Hematopoietic multipotent progenitor cell (in vitro differentiated cells): ENCODE measurements around the gene STAT2. TPM values are rescaled to one million over a fixed set of nuclear protein-coding genes. Genes with fewer than 3 reads are reported as not detected.
"Not testable (repeated sequence)": the region's sequence is repeated elsewhere in the genome, so short reads cannot be mapped to it uniquely, and the experiment has no call there.

ENCODE experiments used
- DNase-seq, 3 donors: peaks; one replicate each; pipeline ENCODE4 v3.0.0-alpha.2; 2011 to 2015; ENCODE audit warnings: low read depth in 2 of 3, low spot score in 2 of 3
- total RNA-seq: library from RNA; depleted of rRNA; stranded (reverse); fragments of >200 nt; gene quantifications from one replicate; pipeline ENCODE4 v1.2.3, GENCODE V29; 2012

Gene STAT2
- 146 TPM for total RNA-seq

DNA sequence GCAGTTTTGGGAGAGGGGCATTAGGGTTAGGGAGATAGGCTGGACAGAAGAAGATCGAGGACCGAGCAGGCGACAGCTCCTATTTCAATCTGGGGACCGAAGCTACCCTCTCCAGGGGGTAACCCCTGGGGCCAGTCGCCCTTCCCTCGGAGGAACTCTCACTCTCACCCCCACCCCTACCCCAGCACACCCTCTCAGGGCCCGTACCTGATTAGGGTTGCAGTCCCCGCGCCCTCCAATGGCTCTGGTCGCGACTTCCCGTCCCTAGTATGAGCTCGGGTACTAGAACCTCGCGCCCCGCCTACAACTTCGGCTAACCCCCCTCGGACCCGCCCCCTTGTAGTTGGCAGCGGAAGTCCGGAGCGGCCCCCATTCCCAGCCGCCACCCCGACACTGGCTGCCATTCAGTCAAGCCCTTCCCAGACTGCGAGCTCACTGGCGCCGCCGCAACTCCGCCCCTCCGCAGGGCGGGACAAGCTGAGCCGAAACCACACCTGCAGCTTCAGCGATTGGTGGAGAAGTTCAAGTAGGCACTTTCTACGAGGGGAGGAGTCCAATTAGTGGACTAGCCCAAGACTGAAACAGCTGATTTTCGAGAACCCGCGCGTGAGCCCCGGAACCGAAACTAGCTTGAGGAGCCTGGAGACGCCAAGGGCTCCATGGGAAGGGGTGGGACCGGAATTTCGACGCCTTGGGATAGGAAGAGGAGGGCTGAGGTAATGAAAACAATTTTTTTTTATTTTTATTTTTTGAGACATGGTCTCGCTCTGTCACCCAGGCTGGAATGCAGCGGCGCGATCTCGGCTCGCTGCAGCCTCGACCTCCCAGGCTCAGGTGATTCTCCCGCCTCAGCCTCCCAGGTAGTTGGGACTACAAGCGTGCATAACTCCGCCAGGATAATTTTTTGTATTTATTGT is at the start of gene STAT2:
Gene STAT2 (minus strand): TSS at position 257 of the 917 bp plus-strand sequence. CDS start 3,536 bp downstream, outside the sequence.
- DNase-seq, result peak; percentile 88 to 100 (median 99)

DNA sequence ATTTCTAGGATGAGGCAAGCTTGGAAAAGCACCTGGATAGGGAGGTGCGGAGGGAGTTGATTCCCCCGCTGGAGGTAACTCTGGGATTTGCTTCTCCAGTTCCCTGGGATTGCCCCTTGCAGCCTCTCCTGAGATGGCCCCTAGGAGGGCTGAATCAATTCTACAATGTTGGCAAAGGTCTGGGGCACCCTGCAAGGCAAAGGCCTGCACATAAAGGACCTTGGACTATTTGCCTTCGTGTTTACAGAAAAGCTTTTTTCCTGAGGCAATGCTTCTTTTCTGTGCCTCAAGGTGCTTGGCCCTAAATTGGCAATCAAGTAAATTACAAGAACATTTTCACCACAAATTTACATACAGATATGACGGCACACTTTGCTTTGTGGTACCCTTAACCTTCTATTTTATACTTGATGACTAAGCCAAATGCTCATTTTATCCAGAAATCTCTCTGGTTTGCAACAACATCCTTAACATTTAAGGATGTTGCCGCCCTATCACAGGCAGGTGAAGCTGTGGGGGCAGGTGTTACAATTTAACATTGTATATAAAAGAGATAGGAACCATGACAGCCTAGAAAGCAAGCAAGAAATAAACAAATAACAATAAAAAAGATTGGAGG is 49.0 kb upstream of the STAT2 start:
- no peak for DNase-seq

DNA sequence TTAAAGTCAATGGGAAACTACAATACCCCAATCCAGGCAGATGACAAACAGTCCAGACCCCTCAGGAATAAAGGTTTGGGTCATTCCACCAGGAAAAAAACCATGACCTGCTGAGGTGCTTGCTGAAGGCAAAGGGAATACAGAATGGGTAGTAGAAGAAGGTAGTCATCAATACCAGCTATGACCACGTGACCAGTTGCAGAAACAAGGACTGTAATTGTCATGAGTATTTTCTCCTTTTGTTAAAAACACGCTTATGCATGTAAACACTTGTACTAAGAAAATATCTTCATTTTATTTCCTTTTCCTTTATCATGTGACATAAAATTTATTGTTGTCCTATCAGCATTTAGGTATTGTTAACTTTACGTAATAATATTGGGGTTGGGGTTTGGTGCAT is 44.3 kb upstream of the STAT2 start:
- not testable (repeated sequence) for DNase-seq

DNA sequence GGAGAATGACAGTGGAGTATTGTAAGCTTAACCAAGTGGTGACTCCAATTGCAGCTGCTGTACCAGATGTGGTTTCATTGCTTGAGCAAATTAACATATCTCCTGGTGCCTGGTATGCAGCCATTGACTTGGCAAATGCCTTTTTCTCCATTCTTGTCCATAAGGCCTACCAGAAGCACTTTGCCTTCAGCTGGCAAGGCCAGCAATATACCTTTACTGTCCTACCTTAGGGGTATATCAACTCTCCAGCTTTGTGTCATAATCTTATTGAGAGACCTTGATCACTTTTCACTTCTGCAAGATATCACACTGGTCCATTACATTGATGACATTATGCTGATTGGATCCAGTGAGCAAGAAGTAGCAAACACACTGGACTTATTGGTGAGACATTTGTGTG is 41.7 kb upstream of the STAT2 start:
- not testable (repeated sequence) for DNase-seq

DNA sequence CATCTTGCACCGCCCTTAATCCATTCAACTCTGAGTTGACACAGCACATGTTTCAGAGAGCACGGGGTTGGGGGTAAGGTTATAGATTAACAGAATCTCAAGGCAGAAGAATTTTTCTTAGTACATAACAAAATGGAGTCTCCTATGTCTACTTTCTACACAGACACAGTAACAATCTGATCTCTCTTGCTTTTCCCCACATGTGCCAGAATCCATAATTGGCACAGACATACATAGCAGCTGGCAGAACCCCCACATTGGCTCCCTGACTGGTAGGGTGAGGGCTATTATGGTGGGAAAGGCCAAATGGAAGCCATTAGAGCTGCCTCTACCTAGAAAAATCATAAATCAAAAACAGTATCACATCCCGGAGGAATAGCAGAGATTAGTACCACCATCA is 41.2 kb upstream of the STAT2 start:
- DNase-seq, result not testable (repeated sequence)

DNA sequence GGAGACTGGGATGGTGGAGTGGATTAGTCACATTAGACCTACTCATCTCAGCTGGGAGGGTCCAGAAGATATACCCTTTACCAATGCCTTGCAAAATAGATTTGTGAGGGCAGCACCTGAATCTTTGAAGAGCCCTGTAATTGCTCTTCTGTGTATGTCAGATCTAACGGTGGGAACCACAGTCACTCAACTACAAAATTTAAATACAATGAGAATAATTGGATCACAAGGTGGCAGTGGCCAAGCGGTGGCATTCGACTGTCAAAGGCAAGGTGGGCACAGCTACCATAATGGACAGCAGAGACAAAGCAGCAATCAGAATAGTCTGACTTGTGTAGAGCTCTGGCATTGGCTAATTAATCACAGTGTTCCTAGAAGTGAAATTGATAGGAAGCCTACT is 39.6 kb upstream of the STAT2 start:
- DNase-seq, result not testable (repeated sequence)

DNA sequence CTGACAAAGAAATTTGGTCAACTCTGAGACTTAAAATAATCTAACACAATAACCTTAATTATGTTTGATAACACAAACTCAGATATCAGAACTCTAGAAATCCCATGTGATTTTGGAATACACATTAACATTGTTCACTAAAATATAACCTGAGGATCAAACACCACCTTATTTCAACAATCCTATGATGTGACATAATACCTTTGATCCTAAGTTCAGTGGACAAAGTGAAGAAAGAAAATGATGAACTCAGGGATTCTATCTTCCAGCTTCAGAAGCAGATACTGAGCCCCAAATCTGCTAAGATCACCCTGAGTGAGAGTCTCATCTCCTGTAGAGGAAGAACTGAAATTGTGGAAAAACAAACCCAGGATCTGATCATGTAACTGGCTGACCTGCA is 38.4 kb upstream of the STAT2 start:
- no peak for DNase-seq

DNA sequence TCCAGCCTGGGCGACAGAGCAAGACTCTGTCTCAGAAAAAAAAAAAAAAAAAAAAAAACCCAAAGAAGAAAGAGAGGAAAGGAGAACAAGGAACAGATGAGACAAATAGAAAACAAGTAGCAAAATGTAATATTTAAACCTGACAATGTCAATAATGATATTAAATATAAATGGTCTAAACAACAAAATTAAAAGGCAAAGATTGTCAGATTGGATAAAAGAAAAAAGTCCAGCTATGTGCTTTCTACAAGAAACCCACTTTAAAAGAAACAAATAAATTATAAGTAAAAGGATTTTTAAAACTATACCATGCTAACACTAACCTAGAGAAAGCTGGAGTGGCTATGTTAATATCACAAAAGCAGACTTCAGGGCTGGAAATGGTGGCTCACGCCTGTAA is 32.4 kb upstream of the STAT2 start:
- DNase-seq, result no peak

DNA sequence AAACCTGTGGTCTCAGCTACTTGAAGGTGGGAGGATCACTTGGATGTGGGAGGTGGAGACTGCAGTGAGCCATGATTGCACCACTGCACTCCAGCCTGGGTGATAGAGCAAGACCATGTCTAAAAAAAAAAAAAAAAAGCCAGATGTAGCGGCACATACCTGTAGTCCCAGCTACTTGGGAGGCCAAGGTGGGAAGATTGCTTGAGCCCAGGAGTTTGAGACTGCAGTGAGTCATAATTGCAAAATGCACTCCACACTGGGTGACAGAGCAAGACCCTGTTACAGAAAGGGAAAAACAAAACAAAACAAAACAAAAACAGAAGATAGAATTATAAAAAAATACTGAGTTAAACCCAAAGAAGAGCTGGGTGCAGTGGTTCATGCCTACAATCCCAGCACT is 31.8 kb upstream of the STAT2 start:
- DNase-seq, result no peak

DNA sequence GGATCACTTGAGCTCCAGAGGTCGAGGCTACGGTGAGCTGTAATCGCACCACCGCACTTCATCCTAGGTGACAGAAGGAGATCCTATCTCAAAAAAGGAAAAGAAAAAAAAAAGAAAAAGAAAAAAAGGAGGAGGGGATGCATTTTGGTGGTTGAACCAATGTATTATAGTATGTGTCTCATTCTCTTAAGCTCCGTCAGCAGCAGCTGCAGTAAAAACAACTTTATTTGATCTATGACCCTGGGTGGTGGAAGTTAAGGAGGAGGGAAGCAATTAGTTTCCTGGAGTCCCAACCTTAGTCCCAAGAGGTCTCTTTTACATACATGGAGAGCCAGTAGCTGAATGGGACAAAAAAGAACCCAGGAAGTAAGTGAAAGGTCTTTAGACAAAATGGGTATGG is 29.5 kb upstream of the STAT2 start:
- DNase-seq, result no peak

DNA sequence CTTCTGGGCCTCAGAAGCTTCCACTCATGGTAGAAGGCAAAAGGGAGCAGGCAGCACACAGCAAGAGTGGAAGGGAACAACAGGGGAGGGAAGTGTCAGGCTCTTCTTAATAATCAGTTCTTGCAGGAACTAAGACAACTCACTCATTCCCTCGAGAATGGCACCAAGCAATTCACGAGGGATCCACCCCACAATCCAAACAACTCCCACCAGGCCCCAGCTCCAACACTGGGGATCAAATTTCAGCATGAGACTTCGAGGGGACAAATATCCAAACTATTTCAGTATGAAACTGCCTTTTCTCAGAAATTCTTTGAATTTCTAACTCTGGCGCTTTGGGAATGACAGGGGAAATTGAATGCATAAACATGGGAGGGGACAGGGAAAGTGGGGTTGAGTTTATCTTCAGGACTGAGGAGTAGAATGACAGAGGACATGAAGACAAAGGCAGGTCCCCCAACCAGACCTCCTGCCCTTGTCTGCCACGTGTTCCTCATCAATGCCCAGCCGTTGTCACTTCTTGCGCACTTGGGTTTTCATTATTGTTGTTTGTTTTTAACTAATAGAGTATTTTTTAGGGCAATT is 27.3 kb upstream of the STAT2 start:
- no peak for DNase-seq

DNA sequence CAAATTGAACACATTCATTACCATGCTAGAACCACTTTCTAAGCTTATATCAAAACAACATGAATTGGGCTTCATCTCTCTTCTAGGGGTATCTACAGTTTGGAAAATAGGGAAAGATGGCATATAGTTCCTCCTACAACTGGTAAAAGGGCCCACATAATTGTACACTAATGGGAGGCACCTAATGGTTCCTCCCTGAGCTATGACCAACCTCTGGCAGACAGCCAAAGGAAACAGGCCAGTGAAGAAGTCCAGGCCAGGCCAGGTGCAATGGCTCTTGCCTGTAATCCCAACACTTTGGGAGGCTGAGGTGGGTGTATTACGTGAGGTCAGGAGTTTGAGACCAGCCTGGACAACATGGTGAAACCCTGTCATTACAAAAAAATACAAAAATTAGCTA is 26.0 kb upstream of the STAT2 start:
- DNase-seq, result no peak

DNA sequence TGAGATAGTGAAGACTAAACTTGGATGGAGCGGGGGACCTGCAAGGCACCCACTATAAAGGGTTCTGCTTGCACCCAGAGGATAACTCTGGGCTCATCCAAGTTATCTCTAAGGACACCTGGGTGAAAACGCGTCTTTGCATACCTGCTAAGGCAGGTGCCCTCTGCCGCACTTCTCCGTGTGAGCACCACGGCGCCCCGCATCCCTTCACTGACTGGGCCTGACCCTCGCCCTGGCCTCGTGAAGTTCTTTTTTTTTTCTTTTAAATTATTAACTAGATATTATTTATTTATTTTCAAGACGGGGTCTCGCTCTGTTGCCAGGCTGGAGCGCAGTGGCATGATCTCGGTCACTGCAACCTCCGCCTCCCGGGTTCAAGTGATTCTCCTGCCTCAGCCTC is 22.7 kb upstream of the STAT2 start:
- DNase-seq, result no peak

DNA sequence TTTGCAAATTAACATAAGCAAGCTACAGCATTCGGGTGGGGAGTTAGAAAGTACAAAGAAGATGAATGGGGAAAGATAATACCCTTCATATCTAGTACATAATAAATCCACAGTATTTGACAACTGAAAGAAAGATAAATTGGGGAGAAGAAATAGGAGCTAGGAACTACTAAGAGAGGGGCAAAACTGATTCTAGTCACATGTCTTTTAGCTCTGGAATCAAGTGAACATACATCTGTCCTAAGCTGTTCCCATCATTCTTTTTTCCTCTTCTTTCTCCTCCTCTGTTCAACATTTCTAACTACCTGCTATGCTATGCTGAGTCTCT is 18.0 kb upstream of the STAT2 start:
- no peak for DNase-seq

DNA sequence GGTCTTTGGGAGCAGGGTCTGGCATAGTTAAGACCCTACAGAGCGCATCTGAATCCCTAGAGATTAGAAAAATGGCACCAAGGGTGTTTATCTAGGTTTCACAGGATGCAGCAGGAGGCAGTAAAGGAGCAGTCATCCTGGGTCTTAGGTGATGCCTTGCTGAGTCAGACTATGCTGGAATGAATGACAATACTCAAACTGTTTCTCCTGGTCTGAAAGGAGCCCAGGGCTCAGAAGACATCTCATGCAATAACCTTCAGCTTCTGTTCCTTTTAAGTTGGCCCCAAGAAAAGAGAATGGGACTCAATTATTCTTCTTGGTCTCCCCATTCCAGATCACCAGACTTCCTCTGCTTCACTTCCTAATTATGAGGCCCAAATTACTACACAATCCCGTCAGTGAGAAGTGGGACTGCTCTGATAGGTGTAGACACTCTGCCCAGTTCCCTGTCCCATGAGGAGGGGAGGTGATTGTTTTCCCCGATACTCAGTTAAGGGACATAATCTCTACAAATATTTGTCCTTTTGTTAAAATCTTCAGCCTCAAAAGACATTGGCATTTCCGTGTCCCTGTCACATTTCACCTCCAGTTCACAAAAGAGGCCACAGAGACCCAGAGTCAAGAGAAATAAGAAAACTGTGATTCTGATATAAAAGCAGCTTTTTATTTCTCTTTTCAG is 17.5 kb upstream of the STAT2 start:
- DNase-seq, result no peak

DNA sequence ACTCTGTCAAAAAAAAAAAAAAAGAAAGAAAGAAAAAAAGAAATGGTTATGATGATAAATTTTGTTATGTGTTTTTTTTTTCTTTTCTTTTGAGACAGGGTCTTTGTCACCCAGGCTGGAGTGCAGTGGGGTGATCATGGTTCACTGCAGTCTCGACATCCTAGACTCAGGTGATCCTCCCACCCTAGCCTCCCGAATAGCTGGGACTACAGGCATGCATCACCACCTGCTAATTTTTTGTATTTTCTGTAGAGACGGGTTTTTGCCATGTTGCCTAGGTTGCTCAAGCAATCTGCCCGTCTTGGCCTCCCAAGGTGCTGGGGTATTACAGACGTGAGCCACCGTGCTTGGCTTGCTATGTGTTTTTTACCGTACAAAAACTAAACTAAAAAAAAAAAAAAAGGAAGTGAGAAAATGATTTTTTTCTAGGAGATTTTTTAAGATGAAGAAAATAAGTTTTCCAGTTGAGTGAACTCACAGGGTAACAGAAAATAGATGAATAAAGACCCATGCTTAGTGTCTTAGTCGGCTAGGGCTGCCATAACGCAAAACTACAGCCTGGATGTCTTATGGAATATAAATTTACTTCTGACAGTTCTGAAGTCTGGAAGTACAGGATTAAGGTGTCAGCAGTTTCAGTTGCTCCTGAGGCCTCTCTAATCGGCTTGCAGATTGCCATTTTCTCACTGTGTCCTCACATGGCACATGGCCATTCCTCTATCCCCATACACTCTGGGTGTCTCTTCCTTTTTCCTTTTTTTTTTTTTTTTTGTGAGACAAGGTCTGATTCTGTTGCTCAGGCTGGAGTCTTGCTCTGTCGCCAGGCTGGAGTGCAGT is 15.9 kb upstream of the STAT2 start:
- DNase-seq, result no peak

DNA sequence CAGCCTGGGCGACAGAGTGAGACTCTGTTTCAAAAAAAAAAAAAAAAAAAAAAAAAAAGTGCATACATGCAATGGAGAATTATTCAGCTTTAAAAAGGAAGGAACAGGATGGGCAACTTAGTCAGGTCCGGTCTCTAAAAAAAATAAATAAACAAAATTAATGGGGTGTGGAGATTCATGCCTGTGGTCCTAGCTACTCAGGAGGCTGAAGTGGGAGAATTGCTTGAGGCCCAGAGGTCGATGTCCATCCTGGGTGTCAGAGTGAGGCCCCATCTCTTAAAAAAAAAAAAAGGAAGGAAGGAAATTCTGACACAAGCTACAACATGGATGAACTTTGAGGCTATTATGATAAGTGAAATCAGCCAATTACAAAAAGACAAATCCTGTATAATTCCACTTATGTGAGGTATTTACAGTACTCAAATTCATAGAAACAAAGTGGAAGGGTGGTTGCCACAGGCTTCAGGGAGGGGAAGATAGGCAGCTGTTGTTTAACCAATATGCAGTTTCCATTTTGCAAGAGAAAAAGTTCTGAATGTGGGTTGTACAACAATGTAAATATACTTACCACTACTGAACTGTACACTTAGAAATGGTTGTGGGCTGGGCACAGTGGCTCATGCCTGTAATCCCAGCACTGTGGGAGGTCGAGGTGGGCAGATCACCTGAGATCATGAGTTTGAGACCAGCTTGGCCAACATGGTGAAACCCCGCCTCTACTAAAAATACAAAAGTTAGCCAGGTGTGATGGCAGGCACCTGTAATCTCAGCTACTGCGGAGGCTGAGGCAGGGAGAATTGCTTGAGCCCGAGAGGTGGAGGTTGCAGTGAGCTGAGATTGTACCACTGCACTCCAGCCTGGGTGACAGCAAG is 15.1 kb upstream of the STAT2 start:
- no peak for DNase-seq

DNA sequence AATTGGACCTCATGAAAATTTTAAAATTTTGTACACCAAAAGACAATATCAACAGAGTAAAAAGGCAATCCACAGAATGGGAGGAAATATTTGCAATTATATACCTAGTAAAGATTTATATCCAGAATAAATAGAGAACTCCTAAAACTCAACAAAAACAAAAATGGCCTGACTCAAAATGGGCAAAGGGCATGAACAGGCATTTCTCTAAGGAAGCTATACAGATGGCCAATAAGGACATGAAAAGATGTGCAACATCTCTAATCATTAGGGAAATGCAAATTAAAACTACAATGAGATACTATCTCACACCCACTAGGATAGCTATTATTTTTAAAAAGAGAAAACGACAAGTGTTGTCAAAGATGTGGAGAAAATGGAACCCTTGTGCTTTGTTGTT is 13.6 kb upstream of the STAT2 start:
- DNase-seq, result no peak

DNA sequence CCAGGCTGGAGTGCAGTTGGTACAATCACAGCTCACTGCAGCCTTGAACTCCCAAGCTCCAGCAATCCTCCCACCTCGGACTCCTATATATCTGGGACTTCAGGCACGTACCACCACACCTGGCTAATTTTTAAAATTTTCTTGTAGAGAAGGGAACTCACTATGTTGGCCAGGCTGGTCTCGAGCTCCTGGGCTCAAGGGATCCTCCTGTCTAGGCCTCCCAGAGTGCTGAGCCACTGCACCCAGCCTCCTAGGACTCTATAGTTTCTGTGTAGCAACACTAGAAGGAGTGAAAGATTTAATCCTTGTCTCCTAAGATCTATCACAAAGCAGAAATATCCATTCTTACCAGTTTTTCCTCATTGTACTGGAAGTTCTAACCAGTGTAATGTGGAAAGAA is 7.0 kb upstream of the STAT2 start:
- DNase-seq, result no peak
